ENCODE data around the gene PRSS56. TPM values are rescaled to one million over a fixed set of nuclear protein-coding genes. Genes with fewer than 3 reads are reported as not detected.

Gene PRSS56
- 1 to 10 TPM in 1 of 2 donors, under 1 TPM in 1; 0.87 to 1.2 TPM for total RNA-seq
- 0.86 TPM for polyA plus RNA-seq (ENCODE audit: insufficient read depth, low read depth, low replicate concordance)
- long read RNA-seq, donor 1: 0 reads
- long read RNA-seq, donor 2: 0 reads

DNA sequence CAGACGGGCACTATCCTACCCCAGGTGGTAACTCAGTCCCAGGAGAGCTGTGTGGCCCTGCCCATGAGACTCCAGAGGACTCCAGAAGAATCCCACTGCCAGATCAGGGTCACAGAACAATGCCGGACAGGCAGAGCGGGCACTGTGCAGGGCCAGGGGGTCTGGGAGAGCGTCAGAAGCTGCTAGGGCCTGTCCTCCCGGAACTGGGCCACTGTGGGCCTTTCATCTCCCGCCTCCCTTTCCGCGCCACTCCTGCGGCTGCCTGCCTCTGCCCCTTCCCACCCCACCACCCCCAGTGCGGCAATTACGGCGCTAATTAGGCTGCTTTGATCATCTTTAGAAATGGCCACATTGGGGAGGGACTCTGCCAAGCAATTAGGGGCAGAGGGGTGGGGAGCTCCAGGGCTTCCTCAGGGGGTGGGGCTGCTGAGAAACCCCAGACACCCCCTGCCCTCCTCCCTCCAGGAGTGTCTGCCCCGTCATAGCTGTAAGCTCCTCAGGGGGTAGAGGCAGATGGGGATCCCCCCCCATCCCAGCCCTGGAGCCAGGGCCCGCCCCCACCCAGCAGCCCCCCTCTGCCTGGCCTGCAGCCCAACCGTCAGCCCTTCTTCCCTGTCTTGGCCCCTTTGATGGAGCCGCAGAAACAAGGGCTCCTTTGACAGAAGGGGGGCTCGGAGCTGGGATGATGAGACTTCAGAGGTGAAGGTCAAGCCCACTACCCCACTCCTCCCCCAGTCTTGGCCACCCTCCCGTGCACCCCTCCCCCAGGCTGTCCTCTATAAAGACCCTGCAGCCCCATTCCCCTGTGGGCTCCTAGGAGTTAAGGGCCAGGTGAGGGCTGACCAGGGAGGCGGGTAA is at the start of gene PRSS56:
PRSS56 (plus strand) TSS at position 808 of the 858 bp plus-strand sequence. CDS start 211 bp downstream, outside the sequence.
- Histone ChIP-seq H3K9me3 (no peaks in the 10 kb centered on the region), H3K4me1 (peaks cover 4% of the 10 kb centered on the region), H3K27ac (no peak within 1 kb of the TSS), H3K36me3 (ENCODE audit: low read depth, missing control alignments) (no peaks in the 10 kb centered on the region), H3K4me3 (no peak within 1 kb of the TSS), H3K27me3 (no peaks in the 10 kb centered on the region)
- intact Hi-C loops (cut with DNase I; ENCODE audit: low total_unique reads): loop anchor here (10.0 kb wide), 1 partner anchor 615 kb away; no protein-coding TSS in a partner anchor
- no peak for TF ChIP-seq POLR2A (IDR thresholded peaks at IDR 0.05)
- TF ChIP-seq, protein P1, sequence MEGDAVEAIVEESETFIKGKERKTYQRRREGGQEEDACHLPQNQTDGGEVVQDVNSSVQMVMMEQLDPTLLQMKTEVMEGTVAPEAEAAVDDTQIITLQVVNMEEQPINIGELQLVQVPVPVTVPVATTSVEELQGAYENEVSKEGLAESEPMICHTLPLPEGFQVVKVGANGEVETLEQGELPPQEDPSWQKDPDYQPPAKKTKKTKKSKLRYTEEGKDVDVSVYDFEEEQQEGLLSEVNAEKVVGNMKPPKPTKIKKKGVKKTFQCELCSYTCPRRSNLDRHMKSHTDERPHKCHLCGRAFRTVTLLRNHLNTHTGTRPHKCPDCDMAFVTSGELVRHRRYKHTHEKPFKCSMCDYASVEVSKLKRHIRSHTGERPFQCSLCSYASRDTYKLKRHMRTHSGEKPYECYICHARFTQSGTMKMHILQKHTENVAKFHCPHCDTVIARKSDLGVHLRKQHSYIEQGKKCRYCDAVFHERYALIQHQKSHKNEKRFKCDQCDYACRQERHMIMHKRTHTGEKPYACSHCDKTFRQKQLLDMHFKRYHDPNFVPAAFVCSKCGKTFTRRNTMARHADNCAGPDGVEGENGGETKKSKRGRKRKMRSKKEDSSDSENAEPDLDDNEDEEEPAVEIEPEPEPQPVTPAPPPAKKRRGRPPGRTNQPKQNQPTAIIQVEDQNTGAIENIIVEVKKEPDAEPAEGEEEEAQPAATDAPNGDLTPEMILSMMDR (IDR thresholded peaks at IDR 0.05): no peak
- WGBS, 2 donors: 85 to 90% methylated on average over 11 to 18 of the region's 19 CpGs
- no peak for DNase-seq

DNA sequence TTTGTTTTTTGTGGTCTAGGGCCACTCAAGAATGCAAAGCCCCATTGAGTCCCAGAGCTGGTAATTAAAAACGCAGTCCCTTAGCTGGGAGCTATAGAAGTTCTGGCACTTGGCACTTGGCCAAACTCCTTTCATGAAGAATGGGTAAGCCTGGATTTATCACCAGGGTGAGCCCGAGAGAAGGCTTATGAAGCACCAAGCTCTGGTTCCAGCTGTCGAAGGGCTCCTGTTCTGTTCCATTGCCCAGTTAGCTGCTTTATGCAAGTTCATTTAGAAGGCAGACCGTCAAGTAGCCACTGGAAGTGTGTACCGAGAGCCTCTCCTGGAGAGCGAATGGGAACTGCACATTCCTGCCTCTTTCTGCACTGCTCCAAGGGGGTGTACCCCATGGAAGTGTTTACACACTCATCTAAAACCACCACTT is 46.7 kb upstream of the PRSS56 start:
- DNase-seq: no peak
- H3K27me3 ChIP-seq: no peaks in the 10 kb centered on the region
- H3K9me3 ChIP-seq: no peaks in the 10 kb centered on the region
- no peaks in the 10 kb centered on the region for H3K4me1 ChIP-seq
- H3K27ac ChIP-seq: no peak overlapping the region
- H3K36me3 ChIP-seq (ENCODE audit: low read depth, missing control alignments): no peaks in the 10 kb centered on the region
- no peak overlapping the region for H3K4me3 ChIP-seq
- intact Hi-C loops (cut with DNase I; ENCODE audit: low total_unique reads): no loop called here
- 31 to 43% methylated on average over 3 to 6 of the region's 6 CpGs for WGBS, 2 donors
- no peak for TF ChIP-seq POLR2A (IDR thresholded peaks at IDR 0.05)
- TF ChIP-seq, protein P1 (IDR thresholded peaks at IDR 0.05): no peak

DNA sequence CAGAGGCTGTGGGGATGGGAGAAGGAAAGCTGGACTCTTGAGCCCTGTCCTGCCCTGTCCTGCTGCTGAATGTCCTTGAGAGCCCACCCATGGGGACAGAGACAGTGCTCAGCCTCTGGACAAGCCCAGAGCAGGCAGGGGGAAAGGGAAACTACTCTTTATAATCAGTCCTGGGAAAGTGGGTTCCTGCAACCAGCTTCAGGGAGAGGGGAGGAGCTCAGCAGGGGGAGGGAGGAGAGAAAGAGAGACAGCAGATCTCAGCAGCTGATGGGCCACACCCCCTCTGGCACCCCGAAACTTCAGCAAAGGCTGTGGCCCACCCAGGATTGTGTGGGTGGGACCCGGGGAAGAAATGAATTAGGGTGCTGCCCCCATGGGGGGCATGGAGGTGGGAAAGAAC is 44.1 kb upstream of the PRSS56 start:
- no peak for DNase-seq
- WGBS, 2 donors: 61 to 68% methylated on average over 2 of the region's 2 CpGs
- Histone ChIP-seq H3K27ac (no peak overlapping the region), H3K36me3 (ENCODE audit: low read depth, missing control alignments) (no peaks in the 10 kb centered on the region), H3K4me1 (no peaks in the 10 kb centered on the region), H3K9me3 (no peaks in the 10 kb centered on the region), H3K27me3 (no peaks in the 10 kb centered on the region), H3K4me3 (no peak overlapping the region)
- intact Hi-C loops (cut with DNase I; ENCODE audit: low total_unique reads): no loop called here
- TF ChIP-seq, protein P1 (IDR thresholded peaks at IDR 0.05): no peak
- no peak for TF ChIP-seq POLR2A (IDR thresholded peaks at IDR 0.05)

DNA sequence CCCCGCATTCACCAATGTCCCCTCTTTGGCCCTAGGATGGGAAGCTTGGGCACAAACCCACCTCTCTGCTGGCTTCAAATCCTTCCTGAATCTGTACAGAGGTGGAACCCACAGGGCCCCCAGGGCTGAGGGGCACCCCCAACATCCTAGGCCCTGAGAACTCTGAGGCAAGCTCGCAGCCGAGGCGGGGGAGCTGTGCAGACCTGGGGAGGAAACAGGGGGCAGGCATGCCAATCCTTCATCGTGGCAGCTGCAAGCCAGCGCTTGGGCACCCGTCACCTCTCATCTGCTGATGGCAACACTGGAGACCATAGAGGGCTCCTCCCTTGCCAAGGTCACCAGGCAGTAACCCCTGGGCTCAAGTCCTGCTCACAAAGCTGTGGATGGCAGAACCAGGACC is 43.4 kb upstream of the PRSS56 start:
- WGBS, 2 donors: 91 to 96% methylated on average over 6 to 7 of the region's 7 CpGs
- no peak overlapping the region for H3K4me3 ChIP-seq
- no peak overlapping the region for H3K27ac ChIP-seq
- no peaks in the 10 kb centered on the region for H3K27me3 ChIP-seq
- no peaks in the 10 kb centered on the region for H3K9me3 ChIP-seq
- no peaks in the 10 kb centered on the region for H3K4me1 ChIP-seq
- intact Hi-C loops (cut with DNase I; ENCODE audit: low total_unique reads): no loop called here
- no peak for DNase-seq
- no peaks in the 10 kb centered on the region for H3K36me3 ChIP-seq (ENCODE audit: low read depth, missing control alignments)
- TF ChIP-seq, protein P1 (IDR thresholded peaks at IDR 0.05): no peak
- no peak for TF ChIP-seq POLR2A (IDR thresholded peaks at IDR 0.05)

All from testis (tissue), 5 donors.